A673 (cell line): ENCODE data around the gene STYK1.
"Not testable (repeated sequence)": the region's sequence is repeated elsewhere in the genome, so short reads cannot be mapped to it uniquely, and the experiment has no call there.

Experiments used
- CTCF ChIP-seq: fragments of 300-800, 200-600 bp; sonication (generic); conservative IDR thresholded peaks from 2 replicates; pipeline ENCODE4 v1.5.1; 2017; ENCODE audit warnings: low read depth, mild to moderate bottlenecking, antibody characterized with exemption, low read length, moderate library complexity, mixed read lengths
- EZH2 ChIP-seq: fragments of 200-600 bp; sonication (generic); IDR thresholded peaks from 2 replicates; pipeline ENCODE4 v1.6.1; 2017; ENCODE audit warnings: borderline replicate concordance, low read depth, mild to moderate bottlenecking, mixed read lengths, antibody characterized with exemption, low read length; ENCODE audit not compliant: poor library complexity, severe bottlenecking

DNA sequence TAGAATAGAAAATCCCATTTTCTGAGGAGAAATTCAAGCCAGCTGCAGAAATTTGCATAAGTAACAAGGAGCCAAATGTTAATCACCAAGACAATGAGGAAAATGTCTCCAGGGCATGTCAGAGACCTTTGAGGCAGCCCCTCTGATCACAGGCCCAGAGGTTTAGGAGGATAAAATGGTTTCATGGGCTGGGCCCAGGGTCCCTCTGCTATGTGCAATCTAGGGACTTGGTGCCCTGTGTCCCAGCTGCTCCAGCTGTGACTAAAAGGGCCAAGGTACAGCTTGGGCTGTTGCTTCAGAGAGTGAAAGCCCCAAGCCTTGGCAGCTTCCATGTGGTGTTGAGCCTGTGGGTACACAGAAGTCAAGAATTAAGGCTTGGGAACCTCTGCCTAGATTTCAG, 27.3 kb downstream of the STYK1 start:
- TF ChIP-seq CTCF, EZH2: not testable (repeated sequence)
